ENCODE measurements around the gene GPR61. TPM values are rescaled to one million over a fixed set of nuclear protein-coding genes. Genes with fewer than 3 reads are reported as not detected.

The GPR61 gene
- total RNA-seq, 1 donor from 2014 or later = not detected

GRCh38 chr1:109584766-109585165, 45.1 kb downstream of the GPR61 start:
- Histone ChIP-seq H3K4me3 (no peak overlapping the region), H3K27ac (no peak overlapping the region), H3K27me3 (no peaks in the 10 kb centered on the region), H3K36me3 (peaks cover 4 to 71% of the 10 kb centered on the region in 2 donors), H3K4me1 (peaks cover 6% of the 10 kb centered on the region), H3K9me3 (no peaks in the 10 kb centered on the region)
- DNase-seq (ENCODE audit: extremely low spot score in 2 of 2) = no peak
- intact Hi-C loops (cut with DNase I) = no loop called here
- TF ChIP-seq POLR2AphosphoS5 (IDR thresholded peaks at IDR 0.05; ENCODE audit: insufficient read depth in 1 of 2, low read depth in 1 of 2) = no peak
- TF ChIP-seq CTCF (IDR thresholded peaks at IDR 0.05) = no peak
- TF ChIP-seq POLR2A (IDR thresholded peaks at IDR 0.05) = no peak

GRCh38 chr1:109586055-109586454, 46.4 kb downstream of the GPR61 start:
- no peak for DNase-seq (ENCODE audit: extremely low spot score in 2 of 2)
- intact Hi-C loops (cut with DNase I) = no loop called here
- no peaks in the 10 kb centered on the region for H3K9me3 ChIP-seq
- peaks cover 4 to 67% of the 10 kb centered on the region in 2 donors for H3K36me3 ChIP-seq
- H3K27ac ChIP-seq = no peak overlapping the region
- no peak for TF ChIP-seq POLR2A (IDR thresholded peaks at IDR 0.05)
- no peak for TF ChIP-seq CTCF (IDR thresholded peaks at IDR 0.05)
- TF ChIP-seq POLR2AphosphoS5 (IDR thresholded peaks at IDR 0.05; ENCODE audit: insufficient read depth in 1 of 2, low read depth in 1 of 2) = no peak
- H3K27me3 ChIP-seq = no peaks in the 10 kb centered on the region
- H3K4me1 ChIP-seq = no peaks in the 10 kb centered on the region
- no peak overlapping the region for H3K4me3 ChIP-seq

- no peaks in the 10 kb centered on the region for H3K27me3 ChIP-seq
- H3K4me1 ChIP-seq = no peaks in the 10 kb centered on the region
- no peaks in the 10 kb centered on the region for H3K9me3 ChIP-seq
- no peak overlapping the region for H3K4me3 ChIP-seq
- peaks cover under 1 to 70% of the 10 kb centered on the region in 2 donors for H3K36me3 ChIP-seq
- DNase-seq (ENCODE audit: extremely low spot score in 2 of 2) = no peak
- intact Hi-C loops (cut with DNase I) = no loop called here
- TF ChIP-seq CTCF (IDR thresholded peaks at IDR 0.05) (no peak), POLR2A (IDR thresholded peaks at IDR 0.05) (no peak), POLR2AphosphoS5 (IDR thresholded peaks at IDR 0.05; ENCODE audit: insufficient read depth in 1 of 2, low read depth in 1 of 2) (no peak)
- H3K27ac ChIP-seq = no peak overlapping the region
These were observed 49.5 kb downstream of the GPR61 start for GRCh38 chr1:109589177-109589576.

GRCh38 chr1:109589679-109590078, 50.0 kb downstream of the GPR61 start:
- intact Hi-C loops (cut with DNase I) = no loop called here

GRCh38 chr1:109592916-109593315, 53.2 kb downstream of the GPR61 start:
- no peaks in the 10 kb centered on the region for H3K9me3 ChIP-seq
- H3K4me1 ChIP-seq = no peaks in the 10 kb centered on the region
- no peak for DNase-seq (ENCODE audit: extremely low spot score in 2 of 2)
- H3K4me3 ChIP-seq = no peak overlapping the region
- no peak overlapping the region for H3K27ac ChIP-seq
- peaks cover 0 to 36% of the 10 kb centered on the region in 2 donors for H3K36me3 ChIP-seq
- no peak for TF ChIP-seq POLR2AphosphoS5 (IDR thresholded peaks at IDR 0.05; ENCODE audit: insufficient read depth in 1 of 2, low read depth in 1 of 2)
- no peak for TF ChIP-seq POLR2A (IDR thresholded peaks at IDR 0.05)
- no peak for TF ChIP-seq CTCF (IDR thresholded peaks at IDR 0.05)
- no peaks in the 10 kb centered on the region for H3K27me3 ChIP-seq
- intact Hi-C loops (cut with DNase I) = no loop called here

More at GRCh38 chr1:109589679-109590078, 50.0 kb downstream of the GPR61 start:
- no peaks in the 10 kb centered on the region for H3K9me3 ChIP-seq
- H3K4me3 ChIP-seq = no peak overlapping the region
- TF ChIP-seq CTCF (IDR thresholded peaks at IDR 0.05) = no peak
- H3K4me1 ChIP-seq = no peaks in the 10 kb centered on the region
- no peaks in the 10 kb centered on the region for H3K27me3 ChIP-seq
- H3K27ac ChIP-seq = no peak overlapping the region
- H3K36me3 ChIP-seq = peaks cover 0 to 67% of the 10 kb centered on the region in 2 donors
- DNase-seq (ENCODE audit: extremely low spot score in 2 of 2) = no peak
